ENCODE data around the gene ZBTB45. TPM values are rescaled to one million over a fixed set of nuclear protein-coding genes. Genes with fewer than 3 reads are reported as not detected.

ZBTB45 gene
- total and polyA plus RNA-seq, 2 experiments from 2014 or later = 5.4 to 21.6 TPM

- peak overlapping the region; percentile 78 for H3K4me2 ChIP-seq
- H4K20me1 ChIP-seq (ENCODE audit: insufficient read depth, poor library complexity, severe bottlenecking) = no peaks in the 10 kb centered on the region
- 2% methylated on average over 19 of the region's 55 CpGs for WGBS (ENCODE audit: low lambda C conversion rate, missing lambda C conversion rate)
- H3K4me1 ChIP-seq (ENCODE audit: insufficient read depth) = peaks cover 16% of the 10 kb centered on the region
- TF ChIP-seq EZH2phosphoT487 (IDR thresholded peaks at IDR 0.05; ENCODE audit: low read depth, severe bottlenecking, unreplicated experiment) = no peak
- no peak for TF ChIP-seq CTCF (IDR thresholded peaks at IDR 0.05; ENCODE audit: poor library complexity)
- TF ChIP-seq EZH2 (IDR thresholded peaks at IDR 0.05; ENCODE audit: borderline replicate concordance) = no peak
- H3K36me3 ChIP-seq (replicated peaks; ENCODE audit: insufficient read depth, low read depth) = no peaks in the 10 kb centered on the region
- H3K79me2 ChIP-seq = no peaks in the 10 kb centered on the region
- H3K9me2 ChIP-seq (replicated peaks; ENCODE audit: insufficient read depth) = no peaks in the 10 kb centered on the region
- H3K9me3 ChIP-seq (ENCODE audit: low read depth) = no peaks in the 10 kb centered on the region
- DNase-seq (ENCODE audit: low spot score) = peak; percentile 83
- H3K27ac ChIP-seq = peak overlapping the region; percentile 89
- H2AFZ ChIP-seq = peak overlapping the region; percentile 87
- H3K4me3 ChIP-seq = peak overlapping the region; percentile 36
- H3K27me3 ChIP-seq = no peaks in the 10 kb centered on the region
Observed at GRCh38 chr19:58538257-58539168, 18.9 kb upstream of the ZBTB45 start.

- H3K79me2 ChIP-seq = no peaks in the 10 kb centered on the region
- H3K4me3 ChIP-seq = no peak overlapping the region
- H3K9me3 ChIP-seq (ENCODE audit: low read depth) = no peaks in the 10 kb centered on the region
- H3K4me2 ChIP-seq = peak overlapping the region; percentile 78
- no peaks in the 10 kb centered on the region for H4K20me1 ChIP-seq (ENCODE audit: insufficient read depth, poor library complexity, severe bottlenecking)
- no peaks in the 10 kb centered on the region for H3K36me3 ChIP-seq (replicated peaks; ENCODE audit: insufficient read depth, low read depth)
- H3K27ac ChIP-seq = peak overlapping the region; percentile 89
- no peak for DNase-seq (ENCODE audit: low spot score)
- H3K27me3 ChIP-seq = no peaks in the 10 kb centered on the region
- WGBS (ENCODE audit: low lambda C conversion rate, missing lambda C conversion rate) = 92% methylated on average over 8 of the region's 8 CpGs
- peaks cover 13% of the 10 kb centered on the region for H3K4me1 ChIP-seq (ENCODE audit: insufficient read depth)
- H2AFZ ChIP-seq = no peak overlapping the region
- TF ChIP-seq EZH2phosphoT487 (IDR thresholded peaks at IDR 0.05; ENCODE audit: low read depth, severe bottlenecking, unreplicated experiment) (no peak), EZH2 (IDR thresholded peaks at IDR 0.05; ENCODE audit: borderline replicate concordance) (no peak), CTCF (IDR thresholded peaks at IDR 0.05; ENCODE audit: poor library complexity) (no peak)
- no peaks in the 10 kb centered on the region for H3K9me2 ChIP-seq (replicated peaks; ENCODE audit: insufficient read depth)
Observed at GRCh38 chr19:58536852-58537798, 17.5 kb upstream of the ZBTB45 start.

GRCh38 chr19:58535857-58536256, 16.2 kb upstream of the ZBTB45 start:
- TF ChIP-seq EZH2phosphoT487 (IDR thresholded peaks at IDR 0.05; ENCODE audit: low read depth, severe bottlenecking, unreplicated experiment) (no peak), EZH2 (IDR thresholded peaks at IDR 0.05; ENCODE audit: borderline replicate concordance) (no peak), CTCF (IDR thresholded peaks at IDR 0.05; ENCODE audit: poor library complexity) (no peak)
- Histone ChIP-seq H2AFZ (no peak overlapping the region), H3K9me3 (ENCODE audit: low read depth) (no peaks in the 10 kb centered on the region), H3K79me2 (no peaks in the 10 kb centered on the region), H3K4me2 (no peak overlapping the region), H3K9me2 (replicated peaks; ENCODE audit: insufficient read depth) (no peaks in the 10 kb centered on the region), H3K27me3 (peaks cover 4% of the 10 kb centered on the region), H3K4me1 (ENCODE audit: insufficient read depth) (peaks cover 13% of the 10 kb centered on the region), H3K4me3 (no peak overlapping the region), H4K20me1 (ENCODE audit: insufficient read depth, poor library complexity, severe bottlenecking) (no peaks in the 10 kb centered on the region), H3K27ac (no peak overlapping the region), H3K36me3 (replicated peaks; ENCODE audit: insufficient read depth, low read depth) (no peaks in the 10 kb centered on the region)
- DNase-seq (ENCODE audit: low spot score) = no peak
- 93% methylated on average over 3 of the region's 3 CpGs for WGBS (ENCODE audit: low lambda C conversion rate, missing lambda C conversion rate)

Measured in hepatocyte (in vitro differentiated cells).